ENCODE results near the gene HOXC11.

Gene HOXC11

GRCh38 chr12:54019924-54020590, 47.1 kb downstream of the HOXC11 start:
- no peak for ATAC-seq
- TF ChIP-seq ZFP3 (CRISPR knock-in tag; IDR thresholded peaks at IDR 0.05) (no peak), RARB (CRISPR knock-in tag; IDR thresholded peaks at IDR 0.05) (no peak), TSHZ2 (CRISPR knock-in tag; IDR thresholded peaks at IDR 0.05) (no peak)

- TF ChIP-seq ZNF8 (CRISPR knock-in tag; IDR thresholded peaks at IDR 0.05): no peak
- no peak for TF ChIP-seq TSHZ2 (CRISPR knock-in tag; IDR thresholded peaks at IDR 0.05)
- no peak for TF ChIP-seq ESRRG (CRISPR knock-in tag; IDR thresholded peaks at IDR 0.05)
- TF ChIP-seq OSR1 (CRISPR knock-in tag; IDR thresholded peaks at IDR 0.05): no peak
- TF ChIP-seq ZNF565 (CRISPR knock-in tag; conservative IDR thresholded peaks at IDR 0.05; ENCODE audit: low read depth): no peak
- ATAC-seq: no peak
Observed at GRCh38 chr12:54020591-54021405, 47.9 kb downstream of the HOXC11 start.

GRCh38 chr12:54021432-54022013, 48.6 kb downstream of the HOXC11 start:
- ATAC-seq: no peak
- TF ChIP-seq ZFP30 (CRISPR knock-in tag; IDR thresholded peaks at IDR 0.05): no peak
- no peak for TF ChIP-seq POU6F1 (CRISPR knock-in tag; IDR thresholded peaks at IDR 0.05; ENCODE audit: borderline replicate concordance, low read depth)
- no peak for TF ChIP-seq ZNF565 (CRISPR knock-in tag; conservative IDR thresholded peaks at IDR 0.05; ENCODE audit: low read depth)
- no peak for TF ChIP-seq RARB (CRISPR knock-in tag; IDR thresholded peaks at IDR 0.05)
- no peak for TF ChIP-seq PATZ1 (CRISPR knock-in tag; IDR thresholded peaks at IDR 0.05; ENCODE audit: borderline replicate concordance)
- no peak for TF ChIP-seq TSHZ2 (CRISPR knock-in tag; IDR thresholded peaks at IDR 0.05)
- no peak for TF ChIP-seq ISL1 (CRISPR knock-in tag; IDR thresholded peaks at IDR 0.05)
- no peak for TF ChIP-seq CSRNP3 (CRISPR knock-in tag; IDR thresholded peaks at IDR 0.05)
- no peak for TF ChIP-seq ARNTL (CRISPR knock-in tag; IDR thresholded peaks at IDR 0.05; ENCODE audit: borderline replicate concordance, low read depth)
- TF ChIP-seq ZFP3 (CRISPR knock-in tag; IDR thresholded peaks at IDR 0.05): no peak
- TF ChIP-seq TCF4 (CRISPR knock-in tag; IDR thresholded peaks at IDR 0.05; ENCODE audit: borderline replicate concordance): no peak
- TF ChIP-seq BACH2 (CRISPR knock-in tag; IDR thresholded peaks at IDR 0.05; ENCODE audit: borderline replicate concordance): no peak
- TF ChIP-seq CREB5 (CRISPR knock-in tag; IDR thresholded peaks at IDR 0.05; ENCODE audit: low read depth): no peak
- no peak for TF ChIP-seq CSDC2 (CRISPR knock-in tag; IDR thresholded peaks at IDR 0.05)
- no peak for TF ChIP-seq PPARA (CRISPR knock-in tag; IDR thresholded peaks at IDR 0.05; ENCODE audit: borderline replicate concordance)
- TF ChIP-seq ZC3H10 (CRISPR knock-in tag; IDR thresholded peaks at IDR 0.05): no peak
- TF ChIP-seq ZNF70 (CRISPR knock-in tag; IDR thresholded peaks at IDR 0.05): no peak
- TF ChIP-seq OSR1 (CRISPR knock-in tag; IDR thresholded peaks at IDR 0.05): no peak
